Measurements from ENCODE around the gene FIGNL1.

Gene FIGNL1, protein sequence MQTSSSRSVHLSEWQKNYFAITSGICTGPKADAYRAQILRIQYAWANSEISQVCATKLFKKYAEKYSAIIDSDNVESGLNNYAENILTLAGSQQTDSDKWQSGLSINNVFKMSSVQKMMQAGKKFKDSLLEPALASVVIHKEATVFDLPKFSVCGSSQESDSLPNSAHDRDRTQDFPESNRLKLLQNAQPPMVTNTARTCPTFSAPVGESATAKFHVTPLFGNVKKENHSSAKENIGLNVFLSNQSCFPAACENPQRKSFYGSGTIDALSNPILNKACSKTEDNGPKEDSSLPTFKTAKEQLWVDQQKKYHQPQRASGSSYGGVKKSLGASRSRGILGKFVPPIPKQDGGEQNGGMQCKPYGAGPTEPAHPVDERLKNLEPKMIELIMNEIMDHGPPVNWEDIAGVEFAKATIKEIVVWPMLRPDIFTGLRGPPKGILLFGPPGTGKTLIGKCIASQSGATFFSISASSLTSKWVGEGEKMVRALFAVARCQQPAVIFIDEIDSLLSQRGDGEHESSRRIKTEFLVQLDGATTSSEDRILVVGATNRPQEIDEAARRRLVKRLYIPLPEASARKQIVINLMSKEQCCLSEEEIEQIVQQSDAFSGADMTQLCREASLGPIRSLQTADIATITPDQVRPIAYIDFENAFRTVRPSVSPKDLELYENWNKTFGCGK

GRCh38 chr7:50449881-50450589 is at the start of gene FIGNL1:
Gene FIGNL1 (minus strand): TSS chr7:50450350. CDS start chr7:50447287, 3,063 bp downstream.
- DNase-seq (ENCODE audit: low spot score), result peak; percentile 93

- no peak for DNase-seq (ENCODE audit: low spot score)
These were observed 48.9 kb upstream of the FIGNL1 start for GRCh38 chr7:50499092-50499491.

- peak; percentile 42 for DNase-seq (ENCODE audit: low spot score)
These were observed 47.8 kb upstream of the FIGNL1 start for GRCh38 chr7:50497968-50498367.

- peak; percentile 41 for DNase-seq (ENCODE audit: low spot score)
These were observed 47.0 kb upstream of the FIGNL1 start for GRCh38 chr7:50497068-50497642.

- DNase-seq (ENCODE audit: low spot score), result no peak
These were observed 46.4 kb upstream of the FIGNL1 start for GRCh38 chr7:50496569-50496968.

GRCh38 chr7:50495746-50496145 is 45.6 kb upstream of the FIGNL1 start:
- no peak for DNase-seq (ENCODE audit: low spot score)

- no peak for DNase-seq (ENCODE audit: low spot score)
These were observed 42.8 kb upstream of the FIGNL1 start for GRCh38 chr7:50492770-50493519.

DNA sequence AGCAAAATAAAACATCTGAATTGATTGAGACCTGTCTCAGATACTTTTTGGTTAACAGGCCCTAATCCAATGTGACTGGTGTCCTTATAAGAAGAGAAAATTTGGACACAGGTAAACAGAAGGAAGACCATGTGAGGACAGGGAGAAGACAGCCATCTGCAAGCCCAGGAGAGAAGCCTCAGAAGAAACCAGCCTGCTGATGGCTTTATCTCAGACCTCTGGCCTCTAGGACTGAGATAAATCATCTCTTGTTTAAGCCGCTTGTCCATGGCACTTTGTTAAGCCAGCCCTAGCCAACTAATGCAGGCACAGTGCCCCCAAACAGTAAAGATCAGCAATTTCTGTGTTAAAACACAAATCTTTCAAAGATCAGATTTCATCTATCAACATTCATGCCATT is 41.8 kb upstream of the FIGNL1 start:
- no peak for DNase-seq (ENCODE audit: low spot score)

GRCh38 chr7:50491209-50491608 is 41.1 kb upstream of the FIGNL1 start:
- DNase-seq (ENCODE audit: low spot score), result no peak

GRCh38 chr7:50488379-50488778 is 38.2 kb upstream of the FIGNL1 start:
- DNase-seq (ENCODE audit: low spot score), result no peak

GRCh38 chr7:50486512-50486911 is 36.4 kb upstream of the FIGNL1 start:
- no peak for DNase-seq (ENCODE audit: low spot score)

DNA sequence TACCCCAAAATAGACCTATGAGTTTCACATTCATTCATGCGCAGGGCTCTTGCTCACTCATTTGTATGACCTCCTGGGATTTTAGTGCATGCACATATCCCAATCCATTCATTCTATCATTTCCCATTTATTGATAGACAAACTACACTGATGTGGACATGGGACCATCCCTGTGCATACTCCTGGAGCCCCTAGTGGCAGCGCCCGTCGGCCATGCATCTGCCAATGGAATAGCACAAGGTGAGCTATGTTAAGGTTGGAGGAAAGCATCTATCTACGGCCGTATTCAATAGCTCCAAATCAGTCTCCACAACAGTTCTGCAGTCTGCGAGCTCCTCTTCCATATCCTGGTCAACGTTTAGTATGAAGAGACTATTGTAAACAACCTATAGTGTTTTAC is 31.7 kb upstream of the FIGNL1 start:
- DNase-seq (ENCODE audit: low spot score), result no peak

DNA sequence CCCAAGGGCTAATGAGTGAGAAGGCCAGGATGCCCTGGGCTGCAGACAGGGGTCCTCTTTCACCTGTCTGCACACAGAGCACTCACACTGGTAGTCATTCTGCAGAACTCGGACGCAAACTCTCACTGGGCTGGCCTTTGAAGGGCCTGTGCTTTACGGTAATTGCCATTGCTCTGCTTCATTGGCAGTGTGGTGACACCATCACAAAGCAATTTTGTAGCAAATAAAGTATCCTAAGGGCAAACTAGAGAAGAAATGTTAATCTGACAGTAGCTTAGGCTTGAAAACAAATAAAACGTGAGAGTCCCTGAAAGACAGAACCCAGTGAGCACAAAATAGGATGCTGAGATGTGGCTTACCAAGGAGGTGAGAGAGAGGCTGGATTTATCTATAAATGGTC is 30.6 kb upstream of the FIGNL1 start:
- no peak for DNase-seq (ENCODE audit: low spot score)

GRCh38 chr7:50479743-50480517 is 29.8 kb upstream of the FIGNL1 start:
- DNase-seq (ENCODE audit: low spot score), result no peak

DNA sequence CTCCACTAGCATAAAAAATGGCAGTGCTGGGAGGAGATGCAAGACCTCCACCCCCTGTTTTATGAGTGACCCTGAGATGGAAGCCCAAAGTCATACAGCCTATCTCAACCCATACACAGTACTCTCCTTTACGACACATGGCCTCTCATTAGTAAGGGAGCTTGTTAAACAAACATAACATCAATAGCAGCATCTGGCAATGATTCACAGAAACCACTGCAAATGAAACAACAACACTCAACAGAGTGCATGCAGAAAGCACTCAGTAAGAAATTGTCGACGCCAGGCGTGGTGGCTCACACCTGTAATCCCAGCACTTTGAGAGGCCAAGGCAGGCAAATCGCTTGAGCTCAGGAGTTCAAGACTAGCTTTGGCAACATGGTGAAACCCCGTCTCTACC is 27.5 kb upstream of the FIGNL1 start:
- DNase-seq (ENCODE audit: low spot score), result no peak

GRCh38 chr7:50476953-50477625 is 26.9 kb upstream of the FIGNL1 start:
- no peak for DNase-seq (ENCODE audit: low spot score)

DNA sequence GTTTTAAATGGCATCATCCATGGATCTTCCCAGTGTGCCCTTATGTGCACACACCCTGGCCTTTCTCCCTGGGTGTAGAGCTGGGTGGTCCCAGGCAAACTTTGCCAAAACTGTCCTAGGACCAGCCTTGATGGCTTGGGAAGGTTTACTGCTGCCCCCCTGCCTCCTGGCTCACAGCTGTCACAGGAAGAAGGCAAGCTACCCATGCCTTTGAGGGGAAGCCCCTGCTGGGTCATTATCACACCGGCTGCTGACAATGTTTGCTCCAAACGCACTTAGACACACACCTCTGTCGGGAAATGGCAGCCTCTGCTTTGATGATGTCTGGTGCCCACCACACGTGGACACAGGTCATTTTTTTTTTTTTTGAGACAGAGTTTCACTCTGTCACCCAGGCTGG is 25.2 kb upstream of the FIGNL1 start:
- DNase-seq (ENCODE audit: low spot score), result no peak

DNA sequence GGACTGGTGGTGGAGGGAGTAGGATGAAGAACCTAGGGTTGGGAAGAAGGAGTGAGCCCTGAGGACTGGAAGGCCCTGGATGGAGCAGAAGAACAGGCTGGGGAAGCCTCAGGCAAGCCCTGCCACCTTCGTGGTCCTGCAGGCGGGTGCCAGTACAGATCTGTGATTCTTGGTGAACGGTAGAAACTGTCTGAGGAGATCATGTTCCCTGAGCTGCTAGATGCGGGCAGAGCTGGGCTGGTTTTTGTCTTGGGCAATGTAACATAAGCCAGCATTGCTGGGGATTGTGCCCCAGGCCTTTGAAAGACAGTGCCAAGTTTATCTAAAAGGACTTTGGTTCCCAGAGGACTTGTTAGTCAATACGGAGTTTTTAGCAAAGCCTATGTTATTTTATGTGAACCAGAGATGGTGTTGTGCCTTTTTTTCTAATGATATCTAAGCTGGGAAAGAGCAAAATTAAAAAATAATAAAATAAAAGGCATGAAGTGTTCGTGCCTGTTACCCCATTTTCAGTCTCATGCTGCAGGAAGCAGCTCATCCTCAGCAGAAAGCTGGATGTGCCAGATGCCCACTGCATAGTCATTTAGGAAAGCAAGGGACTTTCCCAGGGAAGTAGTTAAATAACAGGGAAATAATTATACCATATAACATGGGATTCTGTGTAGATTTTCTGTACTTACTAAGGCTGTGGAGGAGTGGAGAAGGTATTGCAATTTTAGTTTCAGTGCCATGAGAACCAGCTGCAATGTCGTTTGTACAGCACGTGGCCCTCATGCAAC is 24.4 kb upstream of the FIGNL1 start:
- DNase-seq (ENCODE audit: low spot score), result no peak

DNA sequence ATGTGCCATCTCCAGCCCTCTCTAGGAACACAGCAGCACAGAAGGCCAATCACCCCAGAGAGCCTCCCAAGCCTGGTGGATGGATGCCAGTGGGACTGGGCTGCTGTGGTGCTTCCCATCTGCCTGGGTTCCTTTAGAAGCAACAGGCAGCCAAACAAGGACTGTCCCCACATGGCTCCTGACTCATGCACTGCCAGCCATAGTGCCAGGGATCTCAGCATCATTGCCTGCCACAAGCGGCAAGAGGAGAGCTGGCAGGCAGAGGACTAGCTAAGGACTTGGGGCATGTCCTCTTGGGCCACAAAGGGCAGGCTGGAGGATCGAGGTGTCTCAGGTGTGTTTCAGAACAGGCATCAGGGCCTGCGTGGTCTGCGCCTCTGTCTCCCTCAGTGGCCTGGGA is 23.4 kb upstream of the FIGNL1 start:
- no peak for DNase-seq (ENCODE audit: low spot score)

GRCh38 chr7:50472427-50472826 is 22.3 kb upstream of the FIGNL1 start:
- no peak for DNase-seq (ENCODE audit: low spot score)
